Adrenal gland (tissue), 5 donors: Measurements from ENCODE around the gene HAVCR2.

Source experiments
- POLR2A ChIP-seq, 2 donors: fragments of 450-650 bp; IDR thresholded peaks; one replicate each; pipeline ENCODE4 v1.6.1; 2017; ENCODE audit warnings: antibody characterized with exemption in 2 of 2, mild to moderate bottlenecking in 2 of 2, moderate library complexity in 1 of 2
- TF ChIP-seq, protein P1 (sequence below), 6 experiments: fragments of 450-650 bp in 4 of 6; fragments of 200-600 bp in 2 of 6; sonication (generic) in 1 of 6; IDR thresholded peaks; 1 replicate in 5 of 6; 2 replicates in 1 of 6; pipeline versions ENCODE4 v1.5.1 to v1.8.0; 2016 to 2021; ENCODE audit warnings: antibody characterized with exemption in 6 of 6, mild to moderate bottlenecking in 2 of 6, moderate library complexity in 1 of 6
- donor health status: DM: no; HTN: no; CAD: no.

- TF ChIP-seq, protein P1, sequence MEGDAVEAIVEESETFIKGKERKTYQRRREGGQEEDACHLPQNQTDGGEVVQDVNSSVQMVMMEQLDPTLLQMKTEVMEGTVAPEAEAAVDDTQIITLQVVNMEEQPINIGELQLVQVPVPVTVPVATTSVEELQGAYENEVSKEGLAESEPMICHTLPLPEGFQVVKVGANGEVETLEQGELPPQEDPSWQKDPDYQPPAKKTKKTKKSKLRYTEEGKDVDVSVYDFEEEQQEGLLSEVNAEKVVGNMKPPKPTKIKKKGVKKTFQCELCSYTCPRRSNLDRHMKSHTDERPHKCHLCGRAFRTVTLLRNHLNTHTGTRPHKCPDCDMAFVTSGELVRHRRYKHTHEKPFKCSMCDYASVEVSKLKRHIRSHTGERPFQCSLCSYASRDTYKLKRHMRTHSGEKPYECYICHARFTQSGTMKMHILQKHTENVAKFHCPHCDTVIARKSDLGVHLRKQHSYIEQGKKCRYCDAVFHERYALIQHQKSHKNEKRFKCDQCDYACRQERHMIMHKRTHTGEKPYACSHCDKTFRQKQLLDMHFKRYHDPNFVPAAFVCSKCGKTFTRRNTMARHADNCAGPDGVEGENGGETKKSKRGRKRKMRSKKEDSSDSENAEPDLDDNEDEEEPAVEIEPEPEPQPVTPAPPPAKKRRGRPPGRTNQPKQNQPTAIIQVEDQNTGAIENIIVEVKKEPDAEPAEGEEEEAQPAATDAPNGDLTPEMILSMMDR (IDR thresholded peaks at IDR 0.05) = no peak
- TF ChIP-seq POLR2A (IDR thresholded peaks at IDR 0.05) = no peak
Measured at GRCh38 chr5:157047898-157048297, 60.9 kb downstream of the HAVCR2 start.
